ENCODE results near the gene VAMP2. TPM values are rescaled to one million over a fixed set of nuclear protein-coding genes. Genes with fewer than 3 reads are reported as not detected.

Gene VAMP2
- total and polyA plus RNA-seq, 9 of the 15 experiments (the other 6 are each of a cell fraction or from before 2014, with no cell fraction given) = 2.3 to 31.8 (median 6.0) TPM

- peak; percentile 36 for TF ChIP-seq MGA (IDR thresholded peaks at IDR 0.05)
- no peak for TF ChIP-seq NCOA2 (IDR thresholded peaks at IDR 0.05; ENCODE audit: partially characterized antibody in 2 of 2)
- TF ChIP-seq PRMT5 (CRISPR knock-in tag; IDR thresholded peaks at IDR 0.05) = no peak
- TF ChIP-seq RCOR1 (IDR thresholded peaks at IDR 0.05; ENCODE audit: borderline replicate concordance in 1 of 2, low read depth in 2 of 2, low read length in 2 of 2) = peak; percentile 67 to 70; a peak in 3 of 4 replicates
- TF ChIP-seq RFX7 (CRISPR knock-in tag; IDR thresholded peaks at IDR 0.05) = peak; percentile 90
- peak; percentile 32 for TF ChIP-seq PHF20 (IDR thresholded peaks at IDR 0.05; ENCODE audit: partially characterized antibody)
- TF ChIP-seq TCF7L2 (IDR thresholded peaks at IDR 0.05; ENCODE audit: low read depth, low read length) = no peak
- TF ChIP-seq HCFC1 (IDR thresholded peaks at IDR 0.05; ENCODE audit: low read depth, low read length) = peak; percentile 65
- TF ChIP-seq ZNF212 (CRISPR knock-in tag; IDR thresholded peaks at IDR 0.05) = 0 out of 2 replicates have a peak, but pooled peaks have one; percentile 40
- peak; percentile 100 for TF ChIP-seq KDM5B (IDR thresholded peaks at IDR 0.05; ENCODE audit: insufficient replicate concordance, low read depth, low read length)
- peak; percentile 68 for TF ChIP-seq CREM (IDR thresholded peaks at IDR 0.05; ENCODE audit: low read depth)
- TF ChIP-seq ILK (tag; IDR thresholded peaks at IDR 0.05; ENCODE audit: borderline replicate concordance, low read depth) = 0 out of 2 replicates have a peak, but pooled peaks have one; percentile 32
- no peak for TF ChIP-seq ETS2 (tag; IDR thresholded peaks at IDR 0.05; ENCODE audit: borderline replicate concordance, poor library complexity, severe bottlenecking)
- TF ChIP-seq PTBP1 (IDR thresholded peaks at IDR 0.05; ENCODE audit: low read depth, low read length) = peak; percentile 85; the same call in 1 of the 2 replicates
Measured at GRCh38 chr17:8173056-8173870, 10.5 kb upstream of the VAMP2 start (continued).
